ENCODE data around the gene NCL. TPM values are rescaled to one million over a fixed set of nuclear protein-coding genes. Genes with fewer than 3 reads are reported as not detected.

Gene NCL
- total RNA-seq, 1 experiment from 2014 or later, result 1,077 TPM

GRCh38 chr2:231475965-231476364 lies 11.7 kb upstream of the NCL start:
- ChIA-PET RAD21 (ENCODE audit: low non-redundant PET in 1 of 2, low total read pairs in 2 of 2, uncharacterized antibody in 2 of 2, unreplicated experiment in 2 of 2) (no interaction called here), CTCF (no interaction called here), POLR2A (interaction anchor here (2.3 kb wide), 1 partner anchor 11 kb away, joined by 15 read pairs; the partner anchor contains the start of gene NCL)
- no peak overlapping the region for H3K27ac ChIP-seq (ENCODE audit: low read depth, low read length)
- no peaks in the 10 kb centered on the region for H4K20me1 ChIP-seq (ENCODE audit: insufficient read depth)
- intact Hi-C loops (cut with micrococcal nuclease), result no loop called here
- no peak for ATAC-seq
- no peaks in the 10 kb centered on the region for H3K36me3 ChIP-seq (ENCODE audit: control insufficient read depth in 1 of 2, insufficient read depth in 2 of 2, low read length in 2 of 2)
- H3K9ac ChIP-seq (ENCODE audit: low read length), result no peak overlapping the region
- H3K9me3 ChIP-seq (ENCODE audit: control insufficient read depth in 1 of 2, insufficient read depth in 1 of 2, low read depth in 1 of 2, low read length in 2 of 2), result no peaks in the 10 kb centered on the region
- no TSS peak for BruUV-seq (replicated peaks)
- no peaks in the 10 kb centered on the region for H3K4me1 ChIP-seq (ENCODE audit: control insufficient read depth in 1 of 2, insufficient read depth in 2 of 2, low read length in 2 of 2)
- no peak for TF ChIP-seq FOSL1 (IDR thresholded peaks at IDR 0.05; ENCODE audit: low read depth)
- H2AFZ ChIP-seq (ENCODE audit: low read depth, low read length, poor library complexity, severe bottlenecking), result no peak overlapping the region
- H3K9me2 ChIP-seq (ENCODE audit: insufficient read depth), result no peaks in the 10 kb centered on the region
- no peak overlapping the region for H3K4me3 ChIP-seq (replicated peaks in 1 of 2; ENCODE audit: low read depth in 1 of 2, low read length in 2 of 2)
- no peaks in the 10 kb centered on the region for H3K27me3 ChIP-seq (ENCODE audit: insufficient read depth, low read length)
- no peaks in the 10 kb centered on the region for H3K79me2 ChIP-seq (ENCODE audit: insufficient read depth, low read length)
- no peak overlapping the region for H3K4me2 ChIP-seq (ENCODE audit: low read length)
- no peak for DNase-seq (ENCODE audit: low read depth, low spot score)

GRCh38 chr2:231472816-231473215 lies 8.5 kb upstream of the NCL start:
- Histone ChIP-seq H4K20me1 (ENCODE audit: insufficient read depth) (no peaks in the 10 kb centered on the region), H2AFZ (ENCODE audit: low read depth, low read length, poor library complexity, severe bottlenecking) (no peak overlapping the region), H3K4me2 (ENCODE audit: low read length) (no peak overlapping the region), H3K4me3 (replicated peaks in 1 of 2; ENCODE audit: low read depth in 1 of 2, low read length in 2 of 2) (no peak overlapping the region), H3K9me2 (ENCODE audit: insufficient read depth) (no peaks in the 10 kb centered on the region), H3K9ac (ENCODE audit: low read length) (no peak overlapping the region), H3K27ac (ENCODE audit: low read depth, low read length) (no peak overlapping the region), H3K4me1 (ENCODE audit: control insufficient read depth in 1 of 2, insufficient read depth in 2 of 2, low read length in 2 of 2) (peaks cover 0 to 4% of the 10 kb centered on the region in 2 experiments; a peak in 2 of 4 replicates), H3K9me3 (ENCODE audit: control insufficient read depth in 1 of 2, insufficient read depth in 1 of 2, low read depth in 1 of 2, low read length in 2 of 2) (no peaks in the 10 kb centered on the region), H3K27me3 (ENCODE audit: insufficient read depth, low read length) (no peaks in the 10 kb centered on the region), H3K36me3 (ENCODE audit: control insufficient read depth in 1 of 2, insufficient read depth in 2 of 2, low read length in 2 of 2) (no peaks in the 10 kb centered on the region), H3K79me2 (ENCODE audit: insufficient read depth, low read length) (no peaks in the 10 kb centered on the region)
- ATAC-seq (no peak), DNase-seq (ENCODE audit: low read depth, low spot score) (no peak)
- ChIA-PET CTCF (no interaction called here), POLR2A (interaction anchor here (1.7 kb wide), 1 partner anchor 8 kb away, joined by 7 read pairs; the partner anchor contains the start of gene NCL), RAD21 (ENCODE audit: low non-redundant PET in 1 of 2, low total read pairs in 2 of 2, uncharacterized antibody in 2 of 2, unreplicated experiment in 2 of 2) (no interaction called here)
- TF ChIP-seq ZNF274 (IDR thresholded peaks at IDR 0.05; ENCODE audit: low read depth, low read length) (no peak), ELF1 (IDR thresholded peaks at IDR 0.05; ENCODE audit: borderline replicate concordance, low read depth) (no peak)
- no TSS peak for BruUV-seq (replicated peaks)
- intact Hi-C loops (cut with micrococcal nuclease), result no loop called here

Data from HCT116 (cell line).